ENCODE data around the gene TM2D1.
"Not testable (repeated sequence)": the region's sequence is repeated elsewhere in the genome, so short reads cannot be mapped to it uniquely, and the experiment has no call there.

The TM2D1 gene

DNA sequence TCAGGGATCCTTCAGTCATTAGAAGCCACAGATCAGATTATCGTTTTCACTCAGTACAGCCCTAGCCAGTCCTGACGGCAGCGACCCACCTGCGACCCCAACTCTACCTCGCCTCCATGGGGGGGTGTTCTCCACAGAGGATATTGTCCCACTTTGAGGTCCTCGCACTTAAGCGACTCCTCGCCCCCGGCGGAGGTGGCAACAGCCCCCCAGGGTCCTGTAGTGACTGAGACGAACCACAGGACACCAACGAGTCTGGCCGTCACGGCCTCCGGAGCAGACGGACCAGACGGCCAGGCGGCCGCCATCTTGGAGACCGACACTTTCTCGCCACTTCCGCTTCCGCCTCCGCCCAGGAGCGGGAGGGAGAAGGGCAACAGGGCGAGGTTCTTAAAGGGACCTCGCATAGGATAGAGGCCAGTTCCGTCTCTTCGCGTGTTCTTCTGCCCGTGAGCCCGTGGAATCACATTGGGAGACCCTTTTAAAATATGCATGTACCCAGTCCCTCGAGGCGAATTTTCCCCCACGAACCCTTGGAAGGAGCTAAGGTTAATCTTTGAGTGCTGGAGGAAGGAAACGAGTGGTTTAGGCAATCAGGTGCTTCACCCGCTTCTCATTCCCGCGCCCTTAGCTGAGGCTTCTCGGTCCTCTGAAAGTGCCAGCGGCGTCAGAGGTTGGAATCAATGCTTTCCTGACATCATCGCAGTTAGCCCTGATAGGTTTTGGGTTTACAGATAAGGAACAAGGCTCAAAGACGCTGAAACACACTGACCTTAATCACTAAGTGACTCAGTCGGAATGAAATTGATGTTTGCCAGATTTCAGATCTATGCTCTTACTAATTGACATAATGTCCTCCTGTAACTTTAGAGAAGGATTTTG, at the start of gene TM2D1:
Gene TM2D1 (minus strand): TSS at position 329 of the 882 bp plus-strand sequence. CDS start 21 bp downstream, at position 308.
- peak; percentile 72 to 74 for DNase-seq (ENCODE audit: low read depth in 2 of 2)

DNA sequence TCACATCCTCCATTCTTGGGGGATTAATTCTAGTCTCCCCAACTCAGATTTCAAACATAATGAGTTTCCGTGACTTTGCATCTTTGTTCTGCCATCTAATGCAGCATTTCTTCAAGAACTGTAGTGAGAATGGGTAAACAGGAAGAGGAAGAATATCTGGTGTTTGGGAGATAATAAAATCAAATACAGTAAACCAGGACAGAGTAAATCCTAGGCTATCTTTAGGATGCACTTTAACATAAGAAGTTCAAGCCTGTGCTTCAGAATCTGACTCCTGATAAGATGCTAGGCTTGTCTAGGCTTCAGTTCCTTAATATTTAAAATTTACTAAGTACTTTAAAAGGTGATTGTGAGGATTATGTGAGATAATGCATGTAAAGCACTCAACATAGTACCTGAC, 45.2 kb upstream of the TM2D1 start:
- DNase-seq (ENCODE audit: low read depth in 2 of 2): no peak

DNA sequence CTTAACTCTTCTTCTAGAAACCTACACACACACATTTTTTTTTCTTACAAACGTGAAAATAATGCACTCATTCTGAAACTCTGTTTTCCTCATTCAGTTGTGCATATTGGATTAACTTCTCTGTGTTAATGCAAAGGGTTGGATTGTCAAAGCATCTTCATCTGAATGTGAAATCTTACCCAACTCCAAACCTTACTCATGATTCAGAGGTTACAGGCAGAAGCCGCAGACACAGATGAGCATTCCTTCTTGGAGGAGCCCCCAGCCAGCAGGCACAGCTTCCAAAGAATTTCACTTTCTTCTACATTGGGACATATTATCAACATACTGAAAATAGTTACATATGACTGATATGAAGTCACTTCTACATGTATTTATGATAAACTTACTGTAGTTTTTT, 33.0 kb upstream of the TM2D1 start:
- DNase-seq (ENCODE audit: low read depth in 2 of 2): no peak

DNA sequence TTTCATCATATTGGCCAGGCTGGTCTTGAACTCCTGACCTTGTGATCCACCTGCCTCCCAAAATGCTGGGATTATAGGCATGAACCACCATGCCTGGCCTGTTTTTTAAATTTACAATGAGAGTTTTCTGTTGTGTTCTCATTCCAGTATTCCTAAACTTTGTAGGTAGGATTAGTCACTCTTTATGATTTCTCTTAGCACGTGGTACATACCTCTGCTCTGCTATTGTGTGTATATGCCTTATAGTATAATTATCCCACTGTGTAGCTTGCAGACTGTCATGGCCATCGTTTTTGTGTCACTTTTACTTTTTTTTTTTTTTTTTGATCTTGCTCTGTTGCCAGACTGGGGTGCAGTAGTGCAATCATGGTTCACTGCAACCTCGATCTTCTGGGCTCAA, 31.8 kb upstream of the TM2D1 start:
- DNase-seq (ENCODE audit: low read depth in 2 of 2): no peak

GRCh38 chr1:61754545-61754944, 29.6 kb upstream of the TM2D1 start:
- no peak for DNase-seq (ENCODE audit: low read depth in 2 of 2)

GRCh38 chr1:61753998-61754508, 29.1 kb upstream of the TM2D1 start:
- no peak for DNase-seq (ENCODE audit: low read depth in 2 of 2)

DNA sequence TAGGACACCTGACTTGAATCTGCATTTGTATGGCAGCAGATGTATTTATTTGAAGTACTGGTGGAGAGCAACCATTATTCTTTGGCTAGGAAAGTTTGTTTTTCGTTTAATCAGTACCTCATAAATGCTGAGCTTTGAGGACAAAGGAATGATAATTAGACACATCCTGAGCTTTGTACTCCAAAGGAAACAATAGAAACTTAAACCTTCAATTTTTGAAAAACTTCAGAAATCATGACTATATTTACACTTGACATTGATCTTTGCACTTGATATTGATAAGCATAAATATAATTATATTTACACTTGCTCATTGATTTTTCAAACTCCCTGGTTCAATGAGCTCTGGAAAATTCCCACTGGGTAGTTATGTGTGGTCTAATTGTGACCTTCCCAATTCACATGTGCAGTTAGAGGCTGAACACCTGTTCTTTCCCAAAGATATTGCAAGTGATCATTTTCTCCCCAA, 28.0 kb upstream of the TM2D1 start:
- no peak for DNase-seq (ENCODE audit: low read depth in 2 of 2)

GRCh38 chr1:61749574-61749973, 24.6 kb upstream of the TM2D1 start:
- DNase-seq (ENCODE audit: low read depth in 2 of 2): no peak

DNA sequence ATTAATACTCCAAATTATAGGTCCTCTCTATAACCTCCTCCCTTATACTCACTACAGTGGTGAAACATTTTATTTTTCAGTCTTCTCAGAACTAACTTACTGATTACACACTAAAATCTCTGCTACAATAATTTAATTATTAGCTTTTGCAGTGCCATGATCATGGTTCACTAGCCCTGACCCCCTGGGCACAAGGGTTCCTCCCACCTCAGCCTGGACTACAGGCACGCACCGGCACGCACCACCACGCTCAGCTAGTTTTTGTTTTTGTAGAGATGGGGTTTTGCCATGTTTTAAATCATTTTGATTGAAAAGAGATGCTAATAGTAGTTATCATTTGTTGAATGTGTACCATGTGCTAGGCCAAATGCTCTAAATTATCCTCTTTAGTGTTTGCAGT, 23.6 kb upstream of the TM2D1 start:
- DNase-seq (ENCODE audit: low read depth in 2 of 2): no peak

DNA sequence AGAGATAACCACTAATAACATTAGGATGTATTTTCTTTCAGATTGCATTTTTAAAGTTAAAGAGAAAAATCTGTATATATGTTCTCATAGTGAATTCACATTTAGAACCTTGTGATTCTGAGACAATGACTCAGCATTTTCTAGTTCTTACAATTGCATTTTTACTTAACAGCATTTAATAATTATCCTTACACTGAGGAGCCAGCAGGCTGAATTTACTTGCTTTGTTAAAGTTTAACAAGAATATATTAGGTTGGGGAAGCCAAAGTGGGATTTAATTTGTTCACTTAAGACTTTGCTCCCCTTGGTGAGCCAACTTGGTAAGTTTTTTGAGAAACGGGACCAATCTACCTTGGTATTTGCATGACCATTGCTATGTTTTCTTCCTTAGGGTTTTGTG, 21.9 kb upstream of the TM2D1 start:
- DNase-seq (ENCODE audit: low read depth in 2 of 2): no peak

- no peak for DNase-seq (ENCODE audit: low read depth in 2 of 2)
Observed at GRCh38 chr1:61743716-61744580, 19.0 kb upstream of the TM2D1 start.

DNA sequence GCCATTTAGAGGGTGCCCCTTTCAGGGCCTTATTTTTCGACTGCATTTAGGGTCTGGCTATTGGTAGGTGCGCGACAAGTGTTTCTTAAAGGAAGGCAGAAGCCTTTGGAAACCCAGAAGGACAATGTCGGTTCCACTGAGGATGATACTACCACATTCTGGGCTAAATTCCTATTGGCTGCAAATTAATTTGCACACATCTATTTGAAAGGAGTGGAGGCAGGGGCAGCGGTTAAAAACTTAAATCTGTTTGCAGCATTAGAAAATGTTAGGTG, 18.4 kb upstream of the TM2D1 start:
- DNase-seq (ENCODE audit: low read depth in 2 of 2): no peak

DNA sequence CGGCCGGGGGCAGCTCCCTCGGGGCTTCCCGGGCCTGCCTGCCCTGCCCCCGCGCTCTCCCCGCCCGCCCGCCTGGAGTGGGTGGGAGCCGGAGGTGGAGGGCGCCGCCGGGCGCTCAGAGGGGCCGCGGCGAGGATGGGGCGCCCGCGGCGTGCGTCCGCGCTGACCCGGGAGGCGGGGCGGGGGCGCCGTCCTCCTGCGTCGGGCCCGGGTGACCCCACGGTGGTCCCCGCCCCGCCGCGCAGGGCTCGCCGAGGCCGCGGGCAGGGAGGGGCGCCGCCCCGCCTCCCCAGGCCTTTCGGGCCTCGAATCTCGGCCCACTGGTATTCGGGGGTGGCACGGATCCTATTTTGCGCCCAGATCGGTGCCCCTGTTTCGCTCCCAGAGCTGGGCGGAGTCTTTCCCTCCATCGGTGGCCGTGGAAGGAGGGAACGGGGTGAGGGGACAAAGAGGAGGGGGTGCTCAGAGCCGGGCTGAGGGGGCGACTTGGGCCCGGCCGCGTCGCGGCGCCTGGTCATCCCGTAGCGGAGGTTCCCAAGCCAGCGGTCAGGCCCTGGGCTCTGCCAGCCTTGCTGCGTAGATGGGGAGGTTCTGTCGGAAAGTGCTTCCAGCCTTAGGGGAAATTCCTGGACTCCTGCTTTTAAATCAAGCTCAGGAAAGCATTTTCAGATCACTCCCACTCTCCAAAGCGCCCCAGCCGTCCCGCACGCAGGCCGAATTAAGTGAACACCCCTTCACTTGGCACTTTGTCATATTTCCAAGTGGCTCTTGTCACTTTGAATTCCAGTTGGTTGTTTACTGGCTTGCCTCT, 17.9 kb upstream of the TM2D1 start:
- no peak for DNase-seq (ENCODE audit: low read depth in 2 of 2)

DNA sequence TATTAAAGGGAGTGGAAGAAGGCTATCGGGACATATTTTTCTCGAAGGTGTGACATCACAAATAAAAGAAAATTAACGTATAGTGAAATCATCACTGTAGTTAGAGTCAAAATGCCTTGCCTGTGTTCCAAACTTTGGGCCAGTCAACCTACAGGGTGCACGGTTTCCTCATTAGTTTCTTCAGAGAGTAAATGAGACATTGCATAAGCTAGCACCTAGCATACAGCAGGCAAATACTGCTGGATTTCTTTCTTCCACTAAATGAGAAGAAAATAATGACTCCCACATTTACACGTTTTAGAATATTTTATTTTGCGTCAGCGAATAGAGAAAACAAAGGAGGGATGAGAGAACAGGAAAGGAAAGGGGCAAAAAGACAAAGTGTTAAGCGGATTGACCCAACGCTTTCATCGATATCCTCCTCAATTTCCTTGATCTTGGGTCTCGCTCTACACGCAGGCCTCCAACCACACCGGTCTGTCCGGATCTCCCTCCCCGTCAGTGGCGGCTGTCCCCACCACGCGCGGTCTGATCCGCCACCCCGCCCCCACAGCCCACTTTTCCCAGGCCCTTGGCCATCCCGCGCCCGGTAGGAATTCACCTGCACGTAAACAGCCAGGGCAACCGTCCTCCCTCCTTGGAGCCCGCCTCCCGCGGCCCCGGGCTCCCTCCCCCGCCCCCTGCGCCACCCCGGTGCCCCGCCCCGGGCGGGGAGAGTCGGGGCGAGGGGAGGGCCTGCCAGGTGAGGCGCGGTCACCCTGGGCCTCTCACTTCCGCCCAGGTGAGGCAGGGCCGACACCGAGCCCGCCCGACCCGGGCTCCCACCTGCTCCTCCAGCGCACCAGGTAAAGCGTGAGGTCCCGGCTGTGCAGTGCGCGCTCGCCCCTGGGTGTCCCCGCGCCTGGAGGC, 17.0 kb upstream of the TM2D1 start, which contains the start of gene PATJ:
Gene PATJ (plus strand): TSS at position 770 of the 909 bp plus-strand sequence. CDS start 20,413 bp downstream, outside the sequence.
- peak; percentile 26 to 37 for DNase-seq (ENCODE audit: low read depth in 2 of 2)

DNA sequence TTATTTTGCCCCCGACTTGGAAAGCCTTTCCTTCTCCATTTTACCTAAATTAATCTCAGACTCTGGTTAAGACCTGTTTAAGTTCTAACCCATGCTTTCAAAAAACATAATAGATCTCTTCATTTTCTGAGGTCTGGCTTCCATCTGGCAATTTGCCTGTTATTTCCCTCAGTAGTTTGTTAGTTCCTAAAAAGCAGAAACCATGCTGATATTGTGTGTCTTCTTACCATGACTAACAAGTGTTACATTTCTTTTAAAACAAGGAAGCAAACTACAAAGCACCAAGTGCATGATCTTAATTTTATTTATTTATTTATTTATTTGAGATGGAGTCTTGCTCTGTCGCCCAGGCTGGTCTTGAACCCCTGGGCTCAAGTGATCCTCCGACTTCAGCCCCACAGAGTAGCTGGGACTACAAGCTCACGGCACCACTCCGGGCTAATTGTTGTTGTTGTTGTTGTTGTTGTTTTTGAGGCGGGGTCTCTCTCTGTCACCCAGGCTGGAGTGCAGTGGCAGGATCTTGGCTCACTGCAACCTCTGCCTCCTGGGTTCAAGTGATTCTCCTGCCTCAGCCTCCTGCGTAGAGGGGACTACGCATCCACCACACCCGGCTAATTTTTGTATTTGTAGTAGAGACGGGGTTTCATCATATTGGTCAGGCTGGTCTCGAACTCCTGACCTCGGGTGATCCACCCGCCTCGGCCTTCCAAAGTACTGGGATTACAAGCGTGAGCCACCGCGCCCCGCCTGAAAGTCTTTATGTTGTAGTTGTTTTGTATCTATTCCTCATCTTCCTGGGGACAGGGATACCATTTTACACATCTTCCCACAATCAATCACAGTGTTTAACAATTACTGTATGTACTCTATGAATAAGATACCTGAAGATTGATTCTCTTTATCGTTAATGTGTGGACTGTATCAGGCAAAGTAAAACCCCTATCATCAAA, 16.1 kb upstream of the TM2D1 start:
- no peak for DNase-seq (ENCODE audit: low read depth in 2 of 2)

- DNase-seq (ENCODE audit: low read depth in 2 of 2): no peak
Observed at GRCh38 chr1:61732726-61733125, 7.8 kb upstream of the TM2D1 start.

DNA sequence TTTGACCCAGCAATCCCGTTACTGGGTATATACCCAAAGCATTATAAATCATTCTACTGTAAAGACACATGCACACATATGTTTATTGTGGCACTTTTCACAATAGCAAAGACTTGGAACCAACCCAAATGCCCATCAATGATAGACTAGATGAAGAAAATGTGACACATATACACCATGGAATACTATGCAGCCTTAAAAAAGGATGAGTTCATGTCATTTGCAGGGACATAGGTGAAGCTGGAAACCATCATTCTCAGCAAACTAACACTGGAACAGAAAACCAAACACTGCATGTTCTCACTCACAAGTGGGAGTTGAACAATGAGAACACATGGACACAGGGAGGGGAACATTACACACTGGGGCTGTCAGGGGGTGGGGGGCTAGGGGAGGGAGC, 5.7 kb upstream of the TM2D1 start:
- DNase-seq (ENCODE audit: low read depth in 2 of 2): not testable (repeated sequence)

GRCh38 chr1:61727544-61727943, 2.6 kb upstream of the TM2D1 start:
- no peak for DNase-seq (ENCODE audit: low read depth in 2 of 2)

DNA sequence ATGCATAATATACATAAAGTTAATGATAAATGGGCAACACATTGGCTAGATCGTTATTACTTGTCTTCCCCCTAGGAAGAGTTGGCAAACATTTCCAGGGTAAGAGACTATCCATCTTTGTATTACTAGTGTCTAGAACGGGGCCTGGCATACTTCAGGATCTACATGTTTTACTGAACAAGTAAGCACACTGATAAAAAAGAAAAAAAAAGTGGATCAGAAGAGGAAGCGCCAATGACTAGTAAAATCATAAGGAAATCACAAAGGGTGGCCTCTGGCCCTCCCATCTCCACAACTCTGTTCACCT, 482 bp downstream of the TM2D1 start:
- no peak for DNase-seq (ENCODE audit: low read depth in 2 of 2)
